Esophagus (tissue), 2 donors: ENCODE measurements around the gene N4BP2. TPM values are rescaled to one million over a fixed set of nuclear protein-coding genes. Genes with fewer than 3 reads are reported as not detected.

Experiments used
- H3K27ac ChIP-seq, 2 donors: one replicate each; pipeline ENCODE4 v1.5.1; 2013; ENCODE audit warnings: low read depth in 2 of 2, mild to moderate bottlenecking in 2 of 2, inconsistent platforms in 1 of 2, low read length in 1 of 2, moderate library complexity in 1 of 2
- H3K27me3 ChIP-seq, 2 donors: one replicate each; pipeline ENCODE4 v1.6.1; 2013; ENCODE audit warnings: low read length in 2 of 2, control low read depth in 1 of 2, mild to moderate bottlenecking in 1 of 2; ENCODE audit not compliant: insufficient read depth in 2 of 2, control insufficient read depth in 1 of 2
- H3K36me3 ChIP-seq, 2 donors: one replicate each; pipeline ENCODE4 v1.6.1; 2013; ENCODE audit warnings: low read length in 1 of 2; ENCODE audit not compliant: control insufficient read depth in 2 of 2, insufficient read depth in 2 of 2
- H3K4me1 ChIP-seq, 2 donors: one replicate each; pipeline ENCODE4 v1.6.1; 2013; ENCODE audit warnings: low read length in 1 of 2; ENCODE audit not compliant: control insufficient read depth in 2 of 2, insufficient read depth in 2 of 2
- H3K4me3 ChIP-seq, 2 donors: one replicate each; pipeline ENCODE4 v1.5.1; 2013; ENCODE audit warnings: low read length in 2 of 2, mild to moderate bottlenecking in 2 of 2, low read depth in 1 of 2, moderate library complexity in 1 of 2
- H3K9me3 ChIP-seq, 2 donors: one replicate each; pipeline ENCODE4 v1.6.1; 2013; ENCODE audit warnings: mild to moderate bottlenecking in 2 of 2, low read depth in 1 of 2, low read length in 1 of 2, moderate library complexity in 1 of 2; ENCODE audit not compliant: control insufficient read depth in 2 of 2, insufficient read depth in 1 of 2
- WGBS, 2 donors: extraction: QIAGEN DNeasy Blood & Tissue Kit; methylation state at CpG; one replicate each; pipeline ENCODE4 v1.1.7; 2013; 5-methylcytosine and 5-hydroxymethylcytosine counted together
- polyA plus RNA-seq, 2 donors: library from polyadenylated mRNA; stranded (reverse); fragments of 200-250 nt; gene quantifications; one replicate each; pipeline ENCODE4 v1.2.3, GENCODE V29; 2013
- donor health status: healthy with polysubstance abuse.
- donor health status: Bipolar disorder and iron deficiency.

Gene N4BP2
- polyA plus RNA-seq, 2 donors = 1.2 to 1.8 TPM

DNA sequence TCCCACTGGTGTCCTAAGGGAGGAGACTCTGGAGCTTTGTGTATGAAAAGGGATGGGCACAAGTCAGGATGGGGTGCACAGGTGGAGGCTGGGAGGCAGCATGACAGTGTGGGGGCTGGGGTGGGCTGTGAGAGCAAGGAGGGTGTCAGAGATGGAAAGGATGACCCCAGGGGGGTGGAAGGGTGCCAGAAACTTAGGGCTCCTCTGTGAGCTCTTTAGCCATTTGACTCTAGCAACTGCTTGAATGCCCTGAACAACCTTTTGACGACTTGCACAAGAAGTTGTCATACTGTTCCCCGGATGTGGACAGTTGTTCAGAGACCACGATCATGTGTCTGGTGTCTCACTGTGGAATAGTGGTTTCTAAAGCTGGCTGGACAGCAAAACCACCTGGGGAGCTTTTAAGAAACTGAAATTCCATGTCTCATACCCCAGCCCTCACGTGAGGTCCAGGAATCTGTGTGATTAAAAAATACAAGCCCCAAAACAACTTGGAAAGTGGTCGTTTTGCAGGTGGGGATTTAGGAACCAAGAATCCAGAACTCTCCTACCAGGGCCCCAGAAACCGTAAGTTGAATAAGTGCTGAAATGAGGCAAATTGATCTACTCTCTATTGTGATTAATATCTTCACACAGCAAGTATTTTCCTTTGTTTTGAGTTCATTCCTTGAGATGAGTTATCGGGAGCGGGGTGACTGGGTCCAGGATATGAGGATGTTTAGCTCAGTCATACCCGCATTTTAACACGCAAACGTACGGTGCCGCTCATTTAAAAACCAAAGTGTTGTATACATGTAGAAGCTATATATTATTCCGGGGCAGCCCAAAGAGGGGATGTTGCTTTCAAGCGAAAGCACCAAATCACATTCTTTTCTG is 143.6 kb downstream of the N4BP2 start:
- Histone ChIP-seq H3K27me3 (no peaks in the 10 kb centered on the region), H3K4me3 (peak overlapping the region in 1 of 2 donors; percentile 29), H3K27ac (peak overlapping the region; percentile 67), H3K9me3 (peaks cover 0 to 2% of the 10 kb centered on the region in 2 donors), H3K36me3 (no peaks in the 10 kb centered on the region), H3K4me1 (no peaks in the 10 kb centered on the region)
- WGBS, 2 donors = 70 to 74% methylated on average over 15 of the region's 15 CpGs

DNA sequence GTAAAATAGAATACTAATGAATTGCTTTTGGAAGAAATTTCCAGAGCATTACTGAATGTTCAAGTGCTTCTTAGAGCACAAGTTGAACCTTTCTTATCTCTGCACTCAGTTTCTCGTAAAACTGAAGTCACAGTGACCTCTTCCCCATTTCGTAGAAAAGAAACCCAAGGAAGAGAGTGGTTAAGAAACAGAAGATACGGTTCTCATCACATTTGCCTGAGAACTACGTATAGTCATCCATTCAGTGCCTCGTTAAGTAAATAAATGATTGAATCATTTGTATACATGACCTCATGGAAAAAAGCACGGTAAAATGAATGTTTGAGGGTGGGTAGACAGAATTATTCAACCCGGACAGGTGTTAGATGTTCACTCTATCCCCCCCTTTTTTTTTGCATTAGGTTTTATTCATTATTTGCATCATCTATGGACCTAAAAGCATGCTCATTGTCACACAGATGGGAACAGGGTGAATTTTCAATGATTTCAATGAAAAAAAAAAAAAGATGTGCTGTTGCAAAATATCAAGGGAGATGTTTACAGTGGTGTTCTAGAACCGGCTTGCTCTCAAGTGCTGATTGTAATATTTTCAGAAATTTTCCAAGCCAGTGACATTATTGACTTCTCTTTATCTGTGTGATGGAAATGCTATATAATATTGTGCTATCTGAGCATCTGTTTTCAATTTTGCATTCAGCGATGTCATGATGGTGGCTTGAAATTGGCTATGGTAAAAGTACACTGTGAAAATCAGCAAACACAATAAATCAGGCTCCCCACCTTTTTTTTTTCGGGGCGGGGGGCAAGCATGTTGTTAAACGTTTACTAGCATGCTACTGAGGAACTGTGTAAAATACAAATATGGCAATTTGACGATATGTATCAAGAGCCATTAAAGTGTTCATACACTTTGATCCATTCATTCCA is 144.5 kb downstream of the N4BP2 start:
- Histone ChIP-seq H3K36me3 (no peaks in the 10 kb centered on the region), H3K9me3 (peaks cover 0 to 2% of the 10 kb centered on the region in 2 donors), H3K27ac (no peak overlapping the region), H3K27me3 (no peaks in the 10 kb centered on the region), H3K4me1 (no peaks in the 10 kb centered on the region), H3K4me3 (peak overlapping the region in 1 of 2 donors; percentile 29)
- 52 to 59% methylated on average over 13 of the region's 13 CpGs for WGBS, 2 donors

DNA sequence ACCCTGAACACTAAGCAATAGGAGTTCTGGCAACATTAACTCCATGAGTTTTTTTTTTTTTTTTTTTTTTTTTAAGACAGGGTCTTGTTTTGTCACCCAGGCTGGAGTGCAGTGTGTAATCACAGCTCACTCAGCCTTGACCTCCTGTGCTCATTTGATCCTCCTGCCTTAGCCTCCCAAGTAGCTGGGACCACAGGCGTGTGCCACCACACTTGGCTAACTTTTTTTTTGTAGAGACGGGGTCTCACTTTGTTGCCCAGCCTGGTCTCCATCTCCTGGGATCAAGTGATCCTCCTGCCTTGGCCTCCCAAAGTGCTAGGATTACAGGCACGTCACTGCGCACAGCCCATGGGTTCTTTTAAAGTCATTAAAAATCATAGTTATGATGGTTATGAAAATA is 145.2 kb downstream of the N4BP2 start:
- WGBS, 2 donors = 83 to 84% methylated on average over 4 of the region's 4 CpGs
- Histone ChIP-seq H3K27ac (peak overlapping the region in 1 of 2 donors; percentile 9), H3K36me3 (no peaks in the 10 kb centered on the region), H3K4me3 (no peak overlapping the region), H3K9me3 (peaks cover 0 to 2% of the 10 kb centered on the region in 2 donors), H3K27me3 (no peaks in the 10 kb centered on the region), H3K4me1 (no peaks in the 10 kb centered on the region)

DNA sequence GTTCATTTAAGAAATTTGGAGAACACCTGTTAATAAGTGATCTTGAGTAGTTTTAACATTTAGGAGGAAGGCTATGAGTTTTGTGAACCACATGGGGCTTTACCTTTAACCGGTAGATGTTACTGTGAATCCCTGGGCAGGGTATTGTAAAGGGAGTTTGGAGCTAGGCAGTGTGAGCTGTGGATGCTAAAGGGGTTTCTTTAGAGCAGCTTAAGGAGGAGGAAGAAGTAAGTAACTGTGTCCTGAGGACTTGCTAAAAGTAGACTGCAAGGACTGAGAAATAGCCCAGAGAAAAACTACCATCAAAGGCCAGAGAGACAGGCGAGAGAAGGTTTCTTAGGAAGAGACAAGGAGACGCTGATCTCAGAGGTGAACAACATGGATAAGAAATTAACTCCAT is 145.8 kb downstream of the N4BP2 start:
- no peak overlapping the region for H3K27ac ChIP-seq
- no peaks in the 10 kb centered on the region for H3K27me3 ChIP-seq
- H3K9me3 ChIP-seq = peaks cover 0 to 2% of the 10 kb centered on the region in 2 donors
- no peaks in the 10 kb centered on the region for H3K36me3 ChIP-seq
- H3K4me3 ChIP-seq = no peak overlapping the region
- no peaks in the 10 kb centered on the region for H3K4me1 ChIP-seq
- WGBS, 2 donors = 79 to 82% methylated on average over 3 of the region's 3 CpGs

DNA sequence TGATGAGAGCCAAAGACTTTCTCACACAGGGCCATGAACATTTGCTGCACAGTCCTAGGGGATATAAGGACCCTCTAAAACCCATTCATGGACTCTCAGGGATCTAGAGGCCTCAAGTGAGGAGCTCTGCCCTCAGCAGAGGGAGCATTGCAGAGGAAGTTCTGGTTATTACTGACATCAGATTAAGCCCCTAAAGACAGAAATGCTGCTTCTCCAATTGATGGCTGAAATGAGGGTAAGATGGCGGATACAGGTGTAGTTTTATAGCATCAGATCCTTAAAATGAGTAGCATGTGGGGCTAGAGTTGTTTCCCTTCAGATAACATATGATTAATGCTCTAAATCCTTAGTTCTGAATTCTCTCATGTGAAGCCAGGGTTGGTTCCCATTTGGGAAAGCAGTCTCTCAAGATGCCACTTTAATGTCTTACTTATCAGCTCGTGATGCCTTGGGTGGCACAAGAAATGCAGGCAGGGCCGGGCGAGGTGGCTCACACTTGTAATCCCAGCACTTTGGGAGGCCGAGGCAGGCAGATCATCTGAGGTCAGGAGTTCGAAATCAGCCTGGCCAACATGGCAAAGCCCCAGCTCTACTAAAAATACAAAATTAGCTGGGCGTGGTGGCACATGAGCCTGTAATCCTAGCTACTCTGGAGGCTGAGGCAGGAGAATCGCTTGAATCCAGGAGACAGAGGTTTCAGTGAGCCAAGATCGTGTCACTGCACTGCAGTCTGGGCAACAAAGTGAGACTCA is 148.0 kb downstream of the N4BP2 start:
- no peaks in the 10 kb centered on the region for H3K36me3 ChIP-seq
- H3K4me3 ChIP-seq = no peak overlapping the region
- H3K27ac ChIP-seq = peak overlapping the region in 1 of 2 donors; percentile 53
- H3K9me3 ChIP-seq = no peaks in the 10 kb centered on the region
- WGBS, 2 donors = 78 to 81% methylated on average over 9 of the region's 9 CpGs
- H3K27me3 ChIP-seq = no peaks in the 10 kb centered on the region
- no peaks in the 10 kb centered on the region for H3K4me1 ChIP-seq

DNA sequence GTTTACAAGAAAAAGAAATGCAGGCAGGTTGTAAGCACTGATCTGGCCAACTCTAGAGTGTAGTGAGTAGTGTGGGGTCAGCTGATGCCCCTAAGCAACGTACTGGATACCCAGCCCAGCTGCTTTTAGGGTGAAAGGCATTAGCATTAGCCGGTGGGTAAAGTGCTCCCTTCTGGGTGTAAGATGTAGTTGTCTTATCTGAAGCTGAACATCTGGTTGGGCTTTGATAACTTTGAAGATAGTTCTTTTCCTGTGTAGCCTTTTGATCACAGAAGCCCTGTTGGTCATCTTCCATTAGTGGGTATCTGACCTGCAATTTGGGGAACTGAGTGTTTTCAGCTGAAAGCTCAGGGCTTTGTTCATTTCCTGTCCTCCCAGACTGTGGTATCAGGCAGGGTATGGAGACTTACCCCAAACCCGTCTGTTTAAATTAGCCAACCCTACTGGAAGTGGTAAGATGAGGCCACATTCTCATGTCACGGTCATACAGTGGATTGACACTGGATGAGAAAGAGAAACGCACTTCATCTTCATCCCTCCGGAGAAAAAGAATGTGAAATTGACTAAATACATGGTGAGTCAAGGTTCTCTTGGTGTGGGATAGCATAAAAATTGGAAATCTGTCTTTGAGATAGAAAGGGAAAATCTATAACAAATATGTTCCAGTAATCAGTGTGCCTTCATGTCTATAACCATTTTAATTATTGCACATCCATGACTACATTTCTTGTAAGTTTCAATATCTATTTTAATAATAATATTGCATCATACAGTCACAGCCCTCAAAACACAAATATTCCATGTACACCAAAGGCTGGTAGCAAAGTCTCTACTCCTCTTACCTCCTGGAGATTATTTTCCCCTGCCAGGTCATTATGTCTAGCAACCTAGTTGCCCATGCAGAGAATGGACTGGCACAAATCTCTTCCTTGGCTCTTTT is 148.9 kb downstream of the N4BP2 start:
- H3K36me3 ChIP-seq = no peaks in the 10 kb centered on the region
- no peaks in the 10 kb centered on the region for H3K4me1 ChIP-seq
- H3K27me3 ChIP-seq = no peaks in the 10 kb centered on the region
- 72% methylated on average over 6 of the region's 6 CpGs for WGBS, 2 donors
- no peak overlapping the region for H3K4me3 ChIP-seq
- no peaks in the 10 kb centered on the region for H3K9me3 ChIP-seq
- H3K27ac ChIP-seq = no peak overlapping the region

DNA sequence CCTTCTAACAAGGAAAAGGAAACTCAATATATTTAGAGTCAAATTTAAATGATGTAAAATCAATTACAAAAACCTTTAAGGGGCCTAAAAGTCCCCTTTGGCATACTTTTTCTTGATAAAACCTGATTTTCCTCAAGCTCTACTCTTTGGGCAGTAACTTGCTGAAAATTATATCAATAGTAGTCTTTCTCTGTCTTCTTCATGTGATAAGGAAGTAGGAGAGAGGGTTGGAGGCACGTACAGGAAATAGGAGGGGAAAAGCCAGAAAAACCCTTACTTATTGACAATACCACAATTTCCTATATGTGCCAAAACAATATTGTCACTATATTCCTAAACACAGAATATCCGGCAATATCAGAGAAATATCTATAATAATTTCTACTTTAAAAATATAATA is 149.8 kb downstream of the N4BP2 start:
- Histone ChIP-seq H3K27me3 (no peaks in the 10 kb centered on the region), H3K27ac (no peak overlapping the region), H3K4me1 (no peaks in the 10 kb centered on the region), H3K4me3 (no peak overlapping the region), H3K9me3 (no peaks in the 10 kb centered on the region), H3K36me3 (no peaks in the 10 kb centered on the region)
- WGBS, 2 donors = 58 to 65% methylated on average over 2 of the region's 2 CpGs
